ENCODE measurements around the gene SYNE2.

Gene SYNE2

GRCh38 chr14:64201296-64201695 is 348.5 kb downstream of the SYNE2 start:
- TF ChIP-seq EGR1 (IDR thresholded peaks at IDR 0.05) (no peak), TEAD4 (IDR thresholded peaks at IDR 0.05) (no peak), TAF1 (IDR thresholded peaks at IDR 0.05; ENCODE audit: low read depth) (no peak), RAD21 (IDR thresholded peaks at IDR 0.05; ENCODE audit: low read depth) (no peak), ZBTB7A (IDR thresholded peaks at IDR 0.05; ENCODE audit: low read depth) (no peak), CREB1 (IDR thresholded peaks at IDR 0.05; ENCODE audit: low read depth) (no peak), NFIC (IDR thresholded peaks at IDR 0.05) (no peak)

DNA sequence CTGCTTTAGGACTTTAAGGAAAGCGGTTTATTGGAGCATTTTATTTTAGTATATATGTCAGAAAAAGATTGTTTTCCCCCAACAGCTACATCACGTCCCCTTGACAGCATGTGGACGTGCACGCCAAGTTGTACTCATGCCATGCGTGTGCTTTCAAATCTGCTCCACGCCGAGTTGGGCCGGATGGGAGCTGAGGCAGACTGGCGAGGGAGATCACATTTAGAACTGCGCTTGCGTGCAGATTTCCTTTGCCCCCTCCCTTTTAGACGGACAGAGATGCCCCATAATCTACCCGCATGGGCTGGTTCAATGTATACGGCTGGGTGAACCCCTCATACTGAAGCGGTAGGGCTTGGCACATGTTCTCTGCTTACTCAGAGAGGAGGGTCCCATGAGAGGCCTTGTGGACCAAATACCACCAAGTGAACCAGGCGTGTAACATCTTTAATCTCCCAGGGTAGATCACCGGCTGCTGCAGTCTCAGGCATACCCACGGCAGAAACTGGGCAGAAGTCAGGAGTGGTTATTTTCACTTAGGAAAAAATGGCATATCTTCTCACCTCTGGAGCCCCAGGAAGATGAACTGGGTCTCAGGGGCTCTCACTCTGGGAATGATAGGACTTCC is 349.2 kb downstream of the SYNE2 start:
- TF ChIP-seq, protein P1, sequence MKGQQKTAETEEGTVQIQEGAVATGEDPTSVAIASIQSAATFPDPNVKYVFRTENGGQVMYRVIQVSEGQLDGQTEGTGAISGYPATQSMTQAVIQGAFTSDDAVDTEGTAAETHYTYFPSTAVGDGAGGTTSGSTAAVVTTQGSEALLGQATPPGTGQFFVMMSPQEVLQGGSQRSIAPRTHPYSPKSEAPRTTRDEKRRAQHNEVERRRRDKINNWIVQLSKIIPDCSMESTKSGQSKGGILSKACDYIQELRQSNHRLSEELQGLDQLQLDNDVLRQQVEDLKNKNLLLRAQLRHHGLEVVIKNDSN (IDR thresholded peaks at IDR 0.05) = no peak
- TF ChIP-seq TEAD4 (IDR thresholded peaks at IDR 0.05) = no peak

GRCh38 chr14:64202716-64203115 is 349.9 kb downstream of the SYNE2 start:
- TF ChIP-seq RAD21 (IDR thresholded peaks at IDR 0.05; ENCODE audit: low read depth) (no peak), CREB1 (IDR thresholded peaks at IDR 0.05; ENCODE audit: low read depth) (no peak), ZBTB7A (IDR thresholded peaks at IDR 0.05; ENCODE audit: low read depth) (no peak), EP300 (IDR thresholded peaks at IDR 0.05; ENCODE audit: borderline replicate concordance) (no peak), MAX (IDR thresholded peaks at IDR 0.05) (no peak), TAF1 (IDR thresholded peaks at IDR 0.05; ENCODE audit: low read depth) (no peak), YY1 (IDR thresholded peaks at IDR 0.05; ENCODE audit: low read depth) (no peak)
- TF ChIP-seq, protein P2, sequence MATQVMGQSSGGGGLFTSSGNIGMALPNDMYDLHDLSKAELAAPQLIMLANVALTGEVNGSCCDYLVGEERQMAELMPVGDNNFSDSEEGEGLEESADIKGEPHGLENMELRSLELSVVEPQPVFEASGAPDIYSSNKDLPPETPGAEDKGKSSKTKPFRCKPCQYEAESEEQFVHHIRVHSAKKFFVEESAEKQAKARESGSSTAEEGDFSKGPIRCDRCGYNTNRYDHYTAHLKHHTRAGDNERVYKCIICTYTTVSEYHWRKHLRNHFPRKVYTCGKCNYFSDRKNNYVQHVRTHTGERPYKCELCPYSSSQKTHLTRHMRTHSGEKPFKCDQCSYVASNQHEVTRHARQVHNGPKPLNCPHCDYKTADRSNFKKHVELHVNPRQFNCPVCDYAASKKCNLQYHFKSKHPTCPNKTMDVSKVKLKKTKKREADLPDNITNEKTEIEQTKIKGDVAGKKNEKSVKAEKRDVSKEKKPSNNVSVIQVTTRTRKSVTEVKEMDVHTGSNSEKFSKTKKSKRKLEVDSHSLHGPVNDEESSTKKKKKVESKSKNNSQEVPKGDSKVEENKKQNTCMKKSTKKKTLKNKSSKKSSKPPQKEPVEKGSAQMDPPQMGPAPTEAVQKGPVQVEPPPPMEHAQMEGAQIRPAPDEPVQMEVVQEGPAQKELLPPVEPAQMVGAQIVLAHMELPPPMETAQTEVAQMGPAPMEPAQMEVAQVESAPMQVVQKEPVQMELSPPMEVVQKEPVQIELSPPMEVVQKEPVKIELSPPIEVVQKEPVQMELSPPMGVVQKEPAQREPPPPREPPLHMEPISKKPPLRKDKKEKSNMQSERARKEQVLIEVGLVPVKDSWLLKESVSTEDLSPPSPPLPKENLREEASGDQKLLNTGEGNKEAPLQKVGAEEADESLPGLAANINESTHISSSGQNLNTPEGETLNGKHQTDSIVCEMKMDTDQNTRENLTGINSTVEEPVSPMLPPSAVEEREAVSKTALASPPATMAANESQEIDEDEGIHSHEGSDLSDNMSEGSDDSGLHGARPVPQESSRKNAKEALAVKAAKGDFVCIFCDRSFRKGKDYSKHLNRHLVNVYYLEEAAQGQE (IDR thresholded peaks at IDR 0.05; ENCODE audit: low read depth) = no peak

- TF ChIP-seq, protein P2 (IDR thresholded peaks at IDR 0.05; ENCODE audit: low read depth) = no peak
- TF ChIP-seq YY1 (IDR thresholded peaks at IDR 0.05; ENCODE audit: low read depth) (no peak), TCF12 (IDR thresholded peaks at IDR 0.05; ENCODE audit: low read depth) (no peak), EP300 (IDR thresholded peaks at IDR 0.05; ENCODE audit: borderline replicate concordance) (no peak)
Observed at GRCh38 chr14:64203366-64204006, 350.7 kb downstream of the SYNE2 start.

DNA sequence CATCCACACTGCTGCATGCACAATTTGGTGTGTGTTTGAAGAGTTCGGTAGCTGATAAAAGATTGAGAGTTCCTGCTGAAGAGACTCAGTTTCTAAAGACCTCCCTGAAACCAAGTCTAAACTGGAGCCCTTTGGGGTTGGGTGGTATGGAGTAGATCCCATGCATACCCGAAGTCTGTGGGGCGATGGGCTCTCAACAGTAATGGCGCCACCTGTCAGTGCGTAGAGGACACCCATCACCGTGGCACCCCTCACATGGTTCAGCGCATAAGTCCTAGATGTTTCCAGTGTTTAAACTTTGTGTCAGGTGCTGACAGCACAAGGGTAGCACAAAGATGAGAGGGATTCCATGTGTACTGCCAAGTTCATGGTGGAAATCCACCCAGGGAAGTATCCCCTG is 355.5 kb downstream of the SYNE2 start:
- TF ChIP-seq TAF1 (IDR thresholded peaks at IDR 0.05; ENCODE audit: low read depth) = no peak

GRCh38 chr14:64208981-64209380 is 356.2 kb downstream of the SYNE2 start:
- TF ChIP-seq TAF1 (IDR thresholded peaks at IDR 0.05; ENCODE audit: low read depth) (no peak), RAD21 (IDR thresholded peaks at IDR 0.05; ENCODE audit: low read depth) (no peak), NFIC (IDR thresholded peaks at IDR 0.05) (no peak), CREB1 (IDR thresholded peaks at IDR 0.05; ENCODE audit: low read depth) (no peak), MAX (IDR thresholded peaks at IDR 0.05) (no peak), TCF12 (IDR thresholded peaks at IDR 0.05; ENCODE audit: low read depth) (no peak), CEBPB (IDR thresholded peaks at IDR 0.05) (no peak)
- TF ChIP-seq, protein P2 (IDR thresholded peaks at IDR 0.05; ENCODE audit: low read depth) = no peak
- TF ChIP-seq, protein P1 (IDR thresholded peaks at IDR 0.05) = no peak

Measured in Ishikawa (cell line).